K562 (cell line): ENCODE measurements around the gene BCR. TPM values are rescaled to one million over a fixed set of nuclear protein-coding genes. Genes with fewer than 3 reads are reported as not detected.

Experiments used
- ATAC-seq: fragments of 200-7000 bp; cut with Tn5 transposase; 3 replicates; pipeline ENCODE4 v1.9.1; 2020; ENCODE audit warnings: moderate library complexity
- BruUV-seq: library from RNA; stranded (reverse); fragments of 400-500 nt; replicated peaks from 2 replicates; lab custom pipeline; 2021; lab: Mats Ljungman, UMichigan
- CTCF ChIA-PET: fragments of 300-600 bp; formaldehyde crosslinking; extraction: SDS; loops from one replicate; lab custom pipeline; 2021; ENCODE audit warnings: low intra/inter-chr PET ratio; lab: Yijun Ruan, JAX
- POLR2A ChIA-PET: fragments of 300-600, 350-650 bp; sonication (Branson Sonifier 250); formaldehyde crosslinking; extraction: SDS; loops from one replicate; lab custom pipeline; 2021; ENCODE audit warnings: antibody characterized with exemption, inconsistent platforms; lab: Yijun Ruan, JAX
- DNase-seq, 4 experiments: peaks; one replicate each; pipeline versions ENCODE4 v3.0.0 to v3.0.0-alpha.2; 2011 to 2018; ENCODE audit warnings: low spot score in 3 of 4, mixed read lengths in 3 of 4; ENCODE audit errors: extremely low read depth in 1 of 4
- FAIRE-seq: peaks from 2 replicates; lab custom pipeline; 2011; peaks lifted over from hg19 to GRCh38; lab: Jason Lieb, UNC
- H2AFZ ChIP-seq: 2 replicates; pipeline ENCODE4 v1.6.0; 2011; ENCODE audit warnings: low read depth, low read length, control low read depth, inconsistent platforms
- H3K27ac ChIP-seq: fragments of 200-600 bp; 3 replicates; pipeline ENCODE4 v1.8.0; 2011; ENCODE audit warnings: low read depth, mild to moderate bottlenecking, control low read depth, inconsistent platforms, low read length, moderate library complexity, mixed read lengths; ENCODE audit errors: extremely low read depth
- H3K27me3 ChIP-seq, 2 experiments: fragments of 300-600 bp in 1 of 2; 2 replicates in 1 of 2; 3 replicates in 1 of 2; pipeline versions ENCODE4 v1.6.0 to v1.8.0; 2011; ENCODE audit warnings: inconsistent platforms in 2 of 2, low read length in 2 of 2, mild to moderate bottlenecking in 1 of 2, mixed read lengths in 1 of 2, moderate library complexity in 1 of 2; ENCODE audit not compliant: control insufficient read depth in 2 of 2, insufficient read depth in 2 of 2
- H3K36me3 ChIP-seq: fragments of 300-600 bp; 3 replicates; pipeline ENCODE4 v1.8.0; 2011; ENCODE audit warnings: mild to moderate bottlenecking, low read length, inconsistent platforms; ENCODE audit not compliant: control insufficient read depth, insufficient read depth
- H3K4me1 ChIP-seq, 2 experiments: fragments of 200-600 bp in 1 of 2; replicated peaks in 1 of 2; 2 replicates in 1 of 2; 3 replicates in 1 of 2; pipeline versions ENCODE4 v1.5.1 to v1.8.0; 2011; ENCODE audit warnings: inconsistent platforms in 2 of 2, low read length in 2 of 2, mild to moderate bottlenecking in 1 of 2, mixed read lengths in 1 of 2, moderate library complexity in 1 of 2; ENCODE audit not compliant: control insufficient read depth in 2 of 2, insufficient read depth in 2 of 2
- H3K4me2 ChIP-seq: 2 replicates; pipeline ENCODE4 v1.6.1; 2011; ENCODE audit warnings: low read length, control low read depth, inconsistent platforms, mixed read lengths; ENCODE audit not compliant: insufficient read depth
- H3K4me3 ChIP-seq: fragments of 200-600 bp; sonication (generic), shearing (Covaris generic); 2 replicates; pipeline ENCODE4 v1.5.1; 2016; ENCODE audit warnings: control low read depth, inconsistent platforms
- H3K79me2 ChIP-seq: fragments of 200-600 bp; 3 replicates; pipeline ENCODE4 v1.8.0; 2011; ENCODE audit warnings: low read length, inconsistent platforms; ENCODE audit not compliant: control insufficient read depth, insufficient read depth
- H3K9ac ChIP-seq, 2 experiments: 2 replicates each; pipeline versions ENCODE4 v1.6.0 to v1.6.1; 2011; ENCODE audit warnings: low read depth in 2 of 2, low read length in 2 of 2, control low read depth in 1 of 2, inconsistent platforms in 1 of 2, mild to moderate bottlenecking in 1 of 2, mixed read lengths in 1 of 2; ENCODE audit not compliant: insufficient read depth in 1 of 2
- H3K9me1 ChIP-seq: one replicate; pipeline ENCODE4 v1.6.0; 2011; ENCODE audit warnings: inconsistent platforms, mild to moderate bottlenecking, low read length, moderate library complexity; ENCODE audit not compliant: control insufficient read depth, insufficient read depth
- H3K9me3 ChIP-seq: replicated peaks from 2 replicates; pipeline ENCODE4 v1.5.1; 2011; ENCODE audit warnings: low read depth, low read length, inconsistent platforms; ENCODE audit not compliant: control insufficient read depth, insufficient read depth
- H4K20me1 ChIP-seq: replicated peaks from 2 replicates; pipeline ENCODE4 v1.6.1; 2011; ENCODE audit warnings: low read length, inconsistent platforms, mixed read lengths; ENCODE audit not compliant: control insufficient read depth, insufficient read depth
- BRD4 ChIP-seq: fragments of 200-600 bp; sonication (generic); IDR thresholded peaks from 2 replicates; pipeline ENCODE4 v1.6.1; 2017; ENCODE audit warnings: inconsistent platforms
- FOXJ3 ChIP-seq: sonication (generic); formaldehyde crosslinking; IDR thresholded peaks from 2 replicates; pipeline ENCODE4 v1.4.0; 2020; ENCODE audit warnings: mild to moderate bottlenecking, missing genetic modification reagents
- GATA2 ChIP-seq: sonication (generic); formaldehyde crosslinking; IDR thresholded peaks from 2 replicates; pipeline ENCODE4 v1.4.0; 2020; ENCODE audit warnings: mild to moderate bottlenecking, missing genetic modification reagents
- HIVEP1 ChIP-seq: fragments of 250-450 bp; sonication (Bioruptor Pico); IDR thresholded peaks from 2 replicates; pipeline ENCODE4 v1.4.0; 2020; ENCODE audit warnings: mild to moderate bottlenecking
- NR2C2 ChIP-seq, 2 experiments: fragments of 200-800 bp in 1 of 2; sonication (Bioruptor generic) in 1 of 2; sonication (generic) in 1 of 2; formaldehyde crosslinking in 1 of 2; IDR thresholded peaks; 2 replicates each; pipeline versions ENCODE4 v1.6.1 to v1.8.0; 2016 to 2022; ENCODE audit warnings: mild to moderate bottlenecking in 1 of 2, missing compliant biosample characterization in 1 of 2, missing genetic modification characterization in 1 of 2, missing genetic modification reagents in 1 of 2
- NR4A1 ChIP-seq, 2 experiments: fragments of 250-450 bp in 1 of 2; fragments of 450-650 bp in 1 of 2; sonication (Bioruptor Pico) in 1 of 2; IDR thresholded peaks; 2 replicates each; pipeline versions ENCODE4 v1.4.0 to v1.6.1; 2016 to 2020; ENCODE audit warnings: mild to moderate bottlenecking in 2 of 2, missing compliant biosample characterization in 1 of 2, missing genetic modification characterization in 1 of 2, moderate library complexity in 1 of 2
- PHF20 ChIP-seq: fragments of 450-650 bp; IDR thresholded peaks from 2 replicates; pipeline ENCODE4 v1.6.1; 2018; ENCODE audit not compliant: partially characterized antibody
- TAF1 ChIP-seq: IDR thresholded peaks from 2 replicates; pipeline ENCODE4 v1.6.1; 2011; ENCODE audit warnings: mild to moderate bottlenecking, low read length, moderate library complexity; ENCODE audit not compliant: insufficient read depth, control insufficient read depth, severe bottlenecking; ENCODE audit errors: extremely low read depth
- ZNF384 ChIP-seq: IDR thresholded peaks from 2 replicates; pipeline ENCODE4 v1.6.1; 2012; ENCODE audit warnings: low read depth, low read length, improper control_type of control experiment
- ZNF644 ChIP-seq: fragments of 200-800 bp; sonication (Bioruptor generic); IDR thresholded peaks from 2 replicates; pipeline ENCODE4 v1.6.1; 2016; ENCODE audit warnings: low read depth, missing genetic modification characterization, missing compliant biosample characterization
- ZNF696 ChIP-seq: fragments of 250-450 bp; sonication (Bioruptor Pico); conservative IDR thresholded peaks from 2 replicates; pipeline ENCODE4 v1.4.0; 2020; ENCODE audit warnings: mild to moderate bottlenecking, moderate library complexity
- ZNF764 ChIP-seq: fragments of 250-450 bp; sonication (Bioruptor Pico); IDR thresholded peaks from 2 replicates; pipeline ENCODE4 v1.4.0; 2020; ENCODE audit warnings: low read depth, mild to moderate bottlenecking, moderate library complexity
- WGBS: fragments of 100-300 bp; shearing (Covaris generic); methylation state at CpG from one replicate; pipeline ENCODE4 v1.1.6; 2016; ENCODE audit warnings: low coverage, mixed read lengths; ENCODE audit not compliant: insufficient coverage; ENCODE audit errors: missing lambda C conversion rate; 5-methylcytosine and 5-hydroxymethylcytosine counted together
- in situ Hi-C: fragments of 300-500 bp; cut with MboI; formaldehyde crosslinking; loops from 4 replicates; pipeline ENCODE4 v1.15.0; 2018; ENCODE audit warnings: inconsistent platforms, mixed read lengths
- intact Hi-C: fragments of 100-400 bp; cut with micrococcal nuclease; formaldehyde crosslinking; loops from 2 replicates; pipeline ENCODE4 v1.14.2; 2022
- polyA plus RNA-seq, 8 experiments: library from polyadenylated mRNA; depleted of rRNA in 4 of 8; stranded (reverse) in 5 of 8; unstranded in 3 of 8; fragments of >200 nt; fragmentation: Nextera tagmentation in 2 of 8; fragmentation: Illumina TruSeq in 1 of 8; extraction: Ambion mirVana in 2 of 8; extraction: Trizol in 1 of 8; gene quantifications; 2 replicates each; pipeline versions ENCODE4 v1.2.1 to v1.2.3, GENCODE V29; 2011 to 2014; ENCODE audit warnings: inconsistent platforms in 1 of 8, missing spikeins in 1 of 8
- total RNA-seq, 7 experiments: library from RNA; depleted of rRNA in 6 of 7; stranded (reverse); fragments of >200 nt in 6 of 7; fragmentation: Illumina TruSeq in 2 of 7; extraction: Trizol in 2 of 7; gene quantifications; 2 replicates each; pipeline versions ENCODE4 v1.2.1 to v1.2.3, GENCODE V29; 2011 to 2021; ENCODE audit warnings: low replicate concordance in 1 of 7
- TF ChIP-seq, protein P1 (sequence below), 2 experiments: fragments of 450-650 bp in 1 of 2; sonication (generic) in 1 of 2; formaldehyde crosslinking; conservative IDR thresholded peaks; 2 replicates each; pipeline versions ENCODE4 v1.4.0 to v1.8.1; 2020 to 2022; ENCODE audit warnings: mild to moderate bottlenecking in 1 of 2, missing genetic modification reagents in 1 of 2
- TF ChIP-seq, protein P2 (sequence below): fragments of 250-450 bp; sonication (Bioruptor Pico); IDR thresholded peaks from 2 replicates; pipeline ENCODE4 v1.8.0; 2022; ENCODE audit warnings: moderate library complexity, mild to moderate bottlenecking, inconsistent platforms
- TF ChIP-seq, protein P3 (sequence below): fragments of 250-450 bp; sonication (Bioruptor Pico); IDR thresholded peaks from 2 replicates; pipeline ENCODE4 v1.8.0; 2021; ENCODE audit warnings: borderline replicate concordance, mild to moderate bottlenecking, moderate library complexity; ENCODE audit not compliant: poor library complexity, severe bottlenecking
- TF ChIP-seq, protein P4 (sequence below): sonication (generic); formaldehyde crosslinking; IDR thresholded peaks from 2 replicates; pipeline ENCODE4 v1.8.1; 2023; ENCODE audit warnings: mild to moderate bottlenecking, missing genetic modification reagents

BCR gene
- total and polyA plus RNA-seq, 9 of the 15 experiments (the other 6 are each of a cell fraction or from before 2014, with no cell fraction given) = 0.41 to 150 (median 45.6) TPM

DNA sequence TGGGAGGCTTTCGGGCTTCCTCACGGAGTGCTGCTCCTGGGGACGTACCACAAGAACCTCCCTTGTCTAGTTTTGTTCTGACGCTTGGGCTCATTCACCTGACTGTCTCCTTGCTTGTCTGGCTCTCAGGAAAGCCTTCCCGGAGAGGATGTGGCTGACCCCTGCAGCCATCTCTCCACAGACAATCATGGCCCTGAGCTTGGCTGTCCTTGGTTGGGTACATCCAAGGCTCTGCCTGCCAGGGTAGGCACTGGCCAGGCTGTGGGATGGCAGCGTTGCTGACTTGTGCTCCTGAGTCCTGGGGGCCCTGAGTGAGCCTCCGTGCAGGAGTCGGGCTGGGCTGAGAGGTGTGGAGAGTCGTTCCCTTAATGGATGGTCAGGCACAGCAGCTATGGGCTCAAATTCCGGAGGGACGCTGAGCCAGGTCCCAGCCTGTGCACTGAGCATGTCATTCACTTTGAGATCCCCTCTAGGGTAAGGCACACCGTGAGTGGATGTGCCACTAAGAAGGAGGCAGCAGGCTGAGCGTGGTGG, 32.8 kb downstream of the BCR start:
- no peaks in the 10 kb centered on the region for H3K9me3 ChIP-seq
- H2AFZ ChIP-seq = no peak overlapping the region
- H3K79me2 ChIP-seq = peaks cover 84% of the 10 kb centered on the region
- H3K27me3 ChIP-seq = no peaks in the 10 kb centered on the region
- peaks cover 25 to 28% of the 10 kb centered on the region in 2 experiments for H3K4me1 ChIP-seq
- peaks cover 74% of the 10 kb centered on the region for H4K20me1 ChIP-seq
- in situ Hi-C loops (no loop called here), intact Hi-C loops (no loop called here)
- WGBS = 82% methylated on average over 13 of the region's 13 CpGs
- ChIA-PET CTCF (no interaction called here), POLR2A (interaction anchor here (0.7 to 86.5 kb wide), 9 partner anchors 12 to 177 kb away, joined by 3 to 3476 read pairs (median 4); partner anchors contain the start of genes BCR and RAB36)
- ATAC-seq (no peak), DNase-seq (peak in 3 of 4 experiments; percentile 52 to 58 (median 55)), FAIRE-seq (no peak)
- H3K36me3 ChIP-seq = peaks cover 16% of the 10 kb centered on the region; the same call in 2 of the 3 replicates
- no peak overlapping the region for H3K4me3 ChIP-seq
- H3K27ac ChIP-seq = no peak overlapping the region
- H3K9ac ChIP-seq = peak overlapping the region in 1 of 2 experiments; percentile 57; a peak in 2 of 4 replicates
- no peak overlapping the region for H3K4me2 ChIP-seq
- no TSS peak for BruUV-seq
- peaks cover 34% of the 10 kb centered on the region for H3K9me1 ChIP-seq
- no peak for TF ChIP-seq NR2C2 (CRISPR knock-in tag; IDR thresholded peaks at IDR 0.05)
- no peak for TF ChIP-seq NR2C2 (tag; IDR thresholded peaks at IDR 0.05)
- no peak for TF ChIP-seq NR4A1 (CRISPR knock-in tag; IDR thresholded peaks at IDR 0.05)
- no peak for TF ChIP-seq NR4A1 (tag; IDR thresholded peaks at IDR 0.05)
- TF ChIP-seq, protein P1, sequence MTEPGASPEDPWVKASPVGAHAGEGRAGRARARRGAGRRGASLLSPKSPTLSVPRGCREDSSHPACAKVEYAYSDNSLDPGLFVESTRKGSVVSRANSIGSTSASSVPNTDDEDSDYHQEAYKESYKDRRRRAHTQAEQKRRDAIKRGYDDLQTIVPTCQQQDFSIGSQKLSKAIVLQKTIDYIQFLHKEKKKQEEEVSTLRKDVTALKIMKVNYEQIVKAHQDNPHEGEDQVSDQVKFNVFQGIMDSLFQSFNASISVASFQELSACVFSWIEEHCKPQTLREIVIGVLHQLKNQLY (CRISPR knock-in tag; conservative IDR thresholded peaks at IDR 0.05) = peak in 1 of 2 experiments; percentile 8; a peak in 1 of 4 replicates
- no peak for TF ChIP-seq FOXJ3
- no peak for TF ChIP-seq ZNF764
- TF ChIP-seq ZNF644 (tag) = no peak
- TF ChIP-seq, protein P2, sequence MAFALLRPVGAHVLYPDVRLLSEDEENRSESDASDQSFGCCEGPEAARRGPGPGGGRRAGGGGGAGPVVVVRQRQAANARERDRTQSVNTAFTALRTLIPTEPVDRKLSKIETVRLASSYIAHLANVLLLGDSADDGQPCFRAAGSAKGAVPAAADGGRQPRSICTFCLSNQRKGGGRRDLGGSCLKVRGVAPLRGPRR (CRISPR knock-in tag) = no peak
- no peak for TF ChIP-seq TAF1
- no peak for TF ChIP-seq ZNF384
- no peak for TF ChIP-seq HIVEP1
- TF ChIP-seq, protein P3, sequence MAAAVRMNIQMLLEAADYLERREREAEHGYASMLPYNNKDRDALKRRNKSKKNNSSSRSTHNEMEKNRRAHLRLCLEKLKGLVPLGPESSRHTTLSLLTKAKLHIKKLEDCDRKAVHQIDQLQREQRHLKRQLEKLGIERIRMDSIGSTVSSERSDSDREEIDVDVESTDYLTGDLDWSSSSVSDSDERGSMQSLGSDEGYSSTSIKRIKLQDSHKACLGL (CRISPR knock-in tag) = no peak
- TF ChIP-seq BRD4 = no peak
- no peak for TF ChIP-seq ZNF696 (CRISPR knock-in tag)
- TF ChIP-seq, protein P4, sequence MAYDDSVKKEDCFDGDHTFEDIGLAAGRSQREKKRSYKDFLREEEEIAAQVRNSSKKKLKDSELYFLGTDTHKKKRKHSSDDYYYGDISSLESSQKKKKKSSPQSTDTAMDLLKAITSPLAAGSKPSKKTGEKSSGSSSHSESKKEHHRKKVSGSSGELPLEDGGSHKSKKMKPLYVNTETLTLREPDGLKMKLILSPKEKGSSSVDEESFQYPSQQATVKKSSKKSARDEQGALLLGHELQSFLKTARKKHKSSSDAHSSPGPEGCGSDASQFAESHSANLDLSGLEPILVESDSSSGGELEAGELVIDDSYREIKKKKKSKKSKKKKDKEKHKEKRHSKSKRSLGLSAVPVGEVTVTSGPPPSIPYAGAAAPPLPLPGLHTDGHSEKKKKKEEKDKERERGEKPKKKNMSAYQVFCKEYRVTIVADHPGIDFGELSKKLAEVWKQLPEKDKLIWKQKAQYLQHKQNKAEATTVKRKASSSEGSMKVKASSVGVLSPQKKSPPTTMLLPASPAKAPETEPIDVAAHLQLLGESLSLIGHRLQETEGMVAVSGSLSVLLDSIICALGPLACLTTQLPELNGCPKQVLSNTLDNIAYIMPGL (CRISPR knock-in tag) = peak; percentile 37; the same call in 1 of the 2 replicates
- no peak for TF ChIP-seq PHF20
- TF ChIP-seq GATA2 (CRISPR knock-in tag) = no peak
